HL-60/S4 treated with retinoic acid at 250 ng/mL for 4 days and 3 days (cell line): ENCODE measurements around the gene KCNG2.

Experiments used
- in situ Hi-C: fragments of 300-500 bp; cut with MboI; formaldehyde crosslinking; loops from 2 replicates; pipeline ENCODE4 v1.7.0; 2022; ENCODE audit warnings: low sequenced_read_pairs

The KCNG2 gene

GRCh38 chr18:79917169-79917852 is 119.6 kb downstream of the KCNG2 start:
- in situ Hi-C loops, result no loop called here

GRCh38 chr18:79917853-79918614 is 120.3 kb downstream of the KCNG2 start:
- in situ Hi-C loops, result no loop called here

GRCh38 chr18:79918615-79919011 is 120.9 kb downstream of the KCNG2 start:
- in situ Hi-C loops, result no loop called here

- in situ Hi-C loops, result no loop called here
Observed at GRCh38 chr18:79919089-79919488, 121.4 kb downstream of the KCNG2 start.

GRCh38 chr18:79921984-79922965 is 124.5 kb downstream of the KCNG2 start:
- in situ Hi-C loops, result no loop called here

- in situ Hi-C loops, result no loop called here
Observed at GRCh38 chr18:79922971-79923411, 125.3 kb downstream of the KCNG2 start.

- in situ Hi-C loops, result no loop called here
Observed at GRCh38 chr18:79923896-79924585, 126.3 kb downstream of the KCNG2 start.

GRCh38 chr18:79924814-79925731 is 127.3 kb downstream of the KCNG2 start:
- in situ Hi-C loops, result no loop called here

- in situ Hi-C loops, result no loop called here
Observed at GRCh38 chr18:79926306-79926705, 128.6 kb downstream of the KCNG2 start.

- in situ Hi-C loops, result no loop called here
Observed at GRCh38 chr18:79926715-79927606, 129.2 kb downstream of the KCNG2 start.

- in situ Hi-C loops, result no loop called here
Observed at GRCh38 chr18:79927607-79928562, 130.1 kb downstream of the KCNG2 start.

- in situ Hi-C loops, result no loop called here
Observed at GRCh38 chr18:79928563-79928960, 130.8 kb downstream of the KCNG2 start.

- in situ Hi-C loops, result no loop called here
Observed at GRCh38 chr18:79930020-79930642, 132.4 kb downstream of the KCNG2 start.

- in situ Hi-C loops, result no loop called here
Observed at GRCh38 chr18:79931475-79931874, 133.7 kb downstream of the KCNG2 start.

- in situ Hi-C loops, result no loop called here
Observed at GRCh38 chr18:79932907-79933306, 135.2 kb downstream of the KCNG2 start.

- in situ Hi-C loops, result no loop called here
Observed at GRCh38 chr18:79933765-79934164, 136.0 kb downstream of the KCNG2 start.
